GM19240 (cell line): ENCODE data around the gene COL15A1.
"Not testable (repeated sequence)": the region's sequence is repeated elsewhere in the genome, so short reads cannot be mapped to it uniquely, and the experiment has no call there.

Source experiments
- DNase-seq: peaks from one replicate; pipeline ENCODE4 v3.0.0; 2011; ENCODE audit warnings: low spot score; ENCODE audit not compliant: insufficient read length

Gene COL15A1

DNA sequence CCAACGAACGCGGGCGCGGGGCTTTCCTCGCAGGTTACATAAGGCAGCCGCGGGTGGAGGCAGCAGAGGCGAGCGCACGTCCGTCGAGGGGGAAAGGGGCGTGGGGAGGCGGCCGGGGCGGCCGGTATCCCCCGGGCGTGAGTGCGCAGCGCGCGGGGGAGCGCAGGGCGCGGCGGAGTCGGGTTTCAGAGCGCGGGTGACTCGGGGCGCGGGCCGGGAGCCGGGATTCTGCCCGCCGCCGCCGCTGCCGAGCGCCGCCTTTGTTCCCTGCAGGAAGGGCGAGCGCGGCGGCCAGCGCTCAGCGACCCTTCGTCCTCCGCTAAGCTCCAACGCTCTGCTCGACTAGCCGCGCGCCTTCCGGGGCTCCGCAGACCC, at the start of gene COL15A1:
TSS of gene COL15A1 (plus strand) at position 226 of the 375 bp plus-strand sequence. CDS start 155 bp downstream, outside the sequence.
- no peak for DNase-seq

DNA sequence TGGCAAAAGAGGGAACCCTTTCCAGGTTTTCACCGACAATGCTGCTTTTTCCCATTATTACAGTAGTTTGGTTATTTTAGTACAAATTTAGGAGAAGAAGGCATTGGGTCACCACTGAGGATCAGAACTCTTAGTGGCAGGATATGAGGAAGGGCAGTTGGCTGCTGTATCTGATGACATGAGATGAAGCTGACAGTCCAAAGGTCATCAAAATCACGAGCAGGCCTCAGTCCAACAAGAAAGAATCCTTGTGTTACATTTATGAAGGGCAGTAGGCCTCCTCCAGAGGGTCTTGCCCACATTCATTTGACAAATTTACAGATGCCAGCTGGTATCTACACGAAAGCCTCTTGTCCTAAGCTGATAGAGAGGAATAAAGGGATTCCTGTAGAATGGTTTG, 49.5 kb upstream of the COL15A1 start:
- no peak for DNase-seq

DNA sequence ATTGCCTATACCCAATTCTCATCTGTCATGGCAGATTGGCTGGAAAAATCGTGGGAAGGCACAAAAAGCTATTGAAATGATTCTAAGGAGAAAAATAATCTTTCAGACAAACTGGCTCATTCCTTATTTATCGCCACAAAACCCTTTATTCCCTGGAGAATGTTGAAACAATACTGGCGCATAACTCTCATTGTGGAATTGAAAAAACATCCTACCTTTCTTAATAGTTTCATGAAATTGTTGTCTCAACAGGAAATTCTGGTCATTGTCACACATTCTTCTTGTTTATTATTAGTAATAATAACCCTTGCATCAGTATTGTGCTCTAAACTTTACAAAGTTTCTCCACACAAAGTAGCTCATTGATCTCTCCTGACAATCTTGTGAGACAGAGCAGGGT, 48.9 kb upstream of the COL15A1 start:
- DNase-seq: no peak

DNA sequence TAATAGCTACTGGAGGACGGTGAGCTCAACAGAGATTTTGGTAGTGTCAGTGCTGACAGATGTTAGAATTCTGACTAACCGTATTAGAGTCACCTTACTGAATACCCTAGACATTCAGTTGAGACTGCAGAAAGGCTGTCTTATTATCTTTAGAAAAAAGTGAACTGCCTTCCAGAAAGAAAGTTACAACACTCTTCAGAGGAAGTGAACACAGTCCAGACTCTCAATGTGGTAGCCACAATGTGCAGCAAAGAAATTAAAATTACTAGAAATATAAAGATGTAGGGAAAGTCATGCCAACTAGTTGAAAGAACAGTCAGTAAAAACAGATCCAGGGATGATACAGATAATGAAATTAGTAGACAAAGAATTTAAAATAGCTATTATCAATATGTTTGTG, 47.1 kb upstream of the COL15A1 start:
- DNase-seq: no peak

DNA sequence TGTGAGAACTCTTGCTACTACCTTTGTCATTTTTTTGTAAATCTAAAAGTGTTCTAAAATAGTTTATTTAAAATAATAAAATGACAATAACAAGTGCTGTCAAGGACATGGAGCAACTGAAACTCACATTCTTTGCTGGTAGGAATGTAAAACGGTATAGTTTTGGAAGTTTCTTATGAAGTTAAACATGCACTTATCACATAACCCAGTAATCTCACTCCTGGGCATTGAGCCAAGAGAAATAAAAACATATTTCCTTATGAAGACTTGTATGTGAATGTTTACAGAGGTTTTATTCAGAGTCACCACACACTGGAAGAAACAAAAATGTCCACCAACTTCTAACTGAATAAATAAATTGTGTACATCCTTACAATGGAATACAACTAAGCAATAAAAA, 46.0 kb upstream of the COL15A1 start:
- no peak for DNase-seq

DNA sequence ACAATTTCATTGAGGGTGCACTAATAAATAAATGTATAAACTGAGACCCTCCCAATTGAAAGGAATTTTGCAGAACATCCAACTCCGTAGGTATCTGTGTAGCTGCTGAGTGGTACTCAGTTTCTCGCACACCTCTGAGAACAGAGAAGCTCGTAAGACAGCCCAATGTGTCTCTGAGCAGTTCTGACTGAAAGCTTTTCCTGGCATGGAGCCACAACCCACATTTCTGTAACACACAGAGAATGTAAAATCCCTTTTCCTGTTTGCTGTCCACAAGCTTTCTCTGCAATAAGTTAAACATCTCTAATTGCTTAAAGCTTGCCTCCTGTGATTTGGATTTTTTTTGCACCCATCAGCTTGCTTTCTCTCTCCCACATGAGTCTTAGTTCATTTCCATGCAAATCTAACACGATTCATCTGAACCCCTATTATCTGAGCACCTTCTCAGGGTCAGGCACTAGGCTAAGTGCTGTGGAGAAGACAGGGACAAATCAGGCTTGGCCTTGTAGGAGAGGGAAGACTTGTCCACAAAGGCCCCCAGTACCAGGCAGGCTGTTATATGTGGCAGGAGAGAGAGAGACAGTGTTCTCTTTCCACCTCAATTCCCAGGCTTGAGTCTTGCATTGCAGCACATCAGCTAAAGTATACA, 44.2 kb upstream of the COL15A1 start:
- DNase-seq: no peak

DNA sequence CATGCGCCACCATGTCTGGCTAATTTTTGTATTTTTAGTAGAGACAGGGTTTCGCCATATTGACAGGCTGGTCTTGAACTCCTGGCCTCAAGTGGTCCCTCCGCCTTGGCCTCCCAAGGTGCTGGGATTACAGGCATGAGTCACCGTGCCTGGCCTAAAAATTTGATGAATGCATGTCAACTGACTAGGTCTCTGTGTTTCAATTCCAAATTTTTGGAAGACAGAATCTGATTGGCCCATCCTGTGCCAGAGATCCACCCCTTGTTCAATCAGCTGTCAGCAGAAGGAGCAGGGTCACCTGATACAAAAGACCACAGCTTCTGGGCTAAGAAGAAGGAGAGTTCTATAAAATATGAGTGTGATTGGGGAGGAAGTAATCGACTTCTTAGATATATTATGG, 43.5 kb upstream of the COL15A1 start:
- DNase-seq: no peak

DNA sequence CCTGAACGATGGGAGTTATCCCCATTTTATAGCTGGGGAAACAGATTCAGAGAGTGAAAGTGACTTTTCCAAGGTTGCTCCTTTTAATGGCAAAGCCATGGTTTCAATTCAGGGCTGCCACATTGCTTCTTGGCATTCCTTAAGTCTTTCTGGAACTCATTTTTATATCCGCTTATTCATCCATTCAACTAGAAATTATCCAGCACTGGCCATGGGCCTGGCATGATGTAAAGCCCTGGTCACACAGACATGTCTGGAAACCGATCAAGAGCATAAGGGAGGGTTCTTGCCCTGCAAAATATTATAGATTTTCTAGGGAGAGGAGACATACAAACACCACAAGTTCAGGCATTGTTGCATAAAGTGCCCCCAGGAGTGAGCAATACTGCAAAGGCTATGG, 43.0 kb upstream of the COL15A1 start:
- DNase-seq: no peak

DNA sequence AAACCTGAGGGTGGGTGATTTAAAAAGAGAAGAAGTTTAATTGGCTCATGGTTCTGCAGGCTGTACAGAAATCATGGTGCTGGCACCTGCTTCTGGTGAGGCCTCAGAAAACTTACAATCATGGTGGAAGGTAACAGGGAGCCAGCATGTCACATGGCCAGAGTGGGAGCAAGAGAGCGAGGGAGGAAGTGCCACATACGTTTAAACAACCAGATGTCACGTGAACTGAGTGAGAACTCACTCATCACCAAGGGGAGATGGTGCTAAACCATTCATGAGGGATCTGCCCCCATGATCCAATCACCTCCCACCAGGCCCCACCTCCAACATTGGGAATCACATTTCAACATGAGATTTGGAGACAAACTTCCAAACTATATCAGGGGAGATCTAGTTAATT, 41.9 kb upstream of the COL15A1 start:
- DNase-seq: not testable (repeated sequence)

DNA sequence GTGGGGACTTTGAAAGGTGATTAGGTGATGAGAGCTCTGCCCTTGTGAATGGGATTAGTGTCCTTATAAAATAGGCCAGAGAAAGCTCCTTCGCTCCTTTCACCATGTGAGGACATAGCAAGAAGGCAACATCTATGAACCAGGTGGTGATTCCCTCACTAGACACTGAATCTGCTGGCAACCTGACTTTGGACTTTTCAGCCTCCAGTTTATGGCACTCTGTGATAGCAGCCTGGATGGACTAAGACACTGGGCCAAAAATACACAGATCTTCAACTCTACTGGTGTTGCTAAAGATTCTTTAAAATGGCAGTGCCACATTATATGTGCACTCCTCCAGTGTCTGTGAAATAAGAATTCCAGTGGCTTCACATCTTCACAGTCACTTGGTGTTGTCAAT, 41.2 kb upstream of the COL15A1 start:
- no peak for DNase-seq

DNA sequence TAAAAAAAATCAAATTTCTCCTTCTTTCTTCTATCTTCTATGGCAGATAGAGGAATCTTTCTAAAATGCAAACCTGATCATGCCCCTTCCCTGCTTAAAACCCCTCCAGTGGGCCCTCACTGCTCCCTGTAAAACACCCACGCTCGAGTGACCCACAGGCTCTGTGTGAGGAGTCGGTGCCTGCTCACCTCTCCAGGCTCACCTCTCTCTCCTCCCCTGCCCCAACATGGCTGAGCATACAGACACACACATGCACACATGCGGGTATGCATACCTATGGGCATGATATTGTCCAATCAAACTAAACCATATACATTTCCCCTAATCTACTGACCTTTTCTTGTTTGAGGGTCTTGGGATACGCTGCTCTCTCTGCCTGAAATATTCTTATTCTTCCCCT, 40.8 kb upstream of the COL15A1 start:
- DNase-seq: no peak

DNA sequence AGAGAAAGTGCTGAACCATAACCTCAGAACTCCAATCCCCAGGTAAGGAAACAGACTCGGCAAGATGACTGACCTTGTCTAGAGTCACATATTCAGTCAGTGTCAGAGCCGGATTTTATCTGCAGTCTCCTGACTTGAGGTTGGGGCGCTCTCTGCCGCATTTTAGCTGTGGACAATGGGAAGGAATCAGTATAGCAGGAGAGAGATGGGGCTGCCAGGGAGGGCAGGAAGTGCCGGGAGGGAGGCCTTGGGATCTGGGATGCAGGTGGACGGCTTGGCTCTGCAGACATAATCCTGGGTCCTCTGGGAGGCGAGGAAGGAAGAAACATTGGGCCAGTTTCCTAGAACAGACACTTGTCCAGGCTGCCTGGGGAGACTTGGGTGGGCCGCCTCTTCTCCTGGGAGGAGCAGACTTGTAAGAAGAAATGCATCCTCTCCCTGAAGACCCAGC, 39.7 kb upstream of the COL15A1 start:
- DNase-seq: no peak

DNA sequence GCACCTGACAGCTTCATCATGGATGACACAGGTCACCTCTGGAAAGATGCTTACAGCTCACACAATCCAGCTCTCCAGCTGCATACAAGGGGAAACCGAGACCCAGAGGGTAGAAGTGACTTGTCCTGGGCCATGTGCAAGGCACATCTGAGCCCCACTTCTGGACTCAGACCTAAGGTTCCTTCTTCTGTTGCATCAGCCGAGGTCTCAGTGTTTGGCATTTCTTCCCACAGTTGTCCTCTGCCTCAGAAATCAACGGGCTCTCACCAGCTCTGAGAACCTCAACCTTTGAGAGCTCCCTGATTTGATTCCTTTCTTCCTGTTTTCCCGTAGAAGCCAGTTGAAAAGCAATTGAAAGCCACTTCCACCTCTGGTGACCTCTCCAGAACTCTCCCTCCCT, 38.7 kb upstream of the COL15A1 start:
- no peak for DNase-seq

DNA sequence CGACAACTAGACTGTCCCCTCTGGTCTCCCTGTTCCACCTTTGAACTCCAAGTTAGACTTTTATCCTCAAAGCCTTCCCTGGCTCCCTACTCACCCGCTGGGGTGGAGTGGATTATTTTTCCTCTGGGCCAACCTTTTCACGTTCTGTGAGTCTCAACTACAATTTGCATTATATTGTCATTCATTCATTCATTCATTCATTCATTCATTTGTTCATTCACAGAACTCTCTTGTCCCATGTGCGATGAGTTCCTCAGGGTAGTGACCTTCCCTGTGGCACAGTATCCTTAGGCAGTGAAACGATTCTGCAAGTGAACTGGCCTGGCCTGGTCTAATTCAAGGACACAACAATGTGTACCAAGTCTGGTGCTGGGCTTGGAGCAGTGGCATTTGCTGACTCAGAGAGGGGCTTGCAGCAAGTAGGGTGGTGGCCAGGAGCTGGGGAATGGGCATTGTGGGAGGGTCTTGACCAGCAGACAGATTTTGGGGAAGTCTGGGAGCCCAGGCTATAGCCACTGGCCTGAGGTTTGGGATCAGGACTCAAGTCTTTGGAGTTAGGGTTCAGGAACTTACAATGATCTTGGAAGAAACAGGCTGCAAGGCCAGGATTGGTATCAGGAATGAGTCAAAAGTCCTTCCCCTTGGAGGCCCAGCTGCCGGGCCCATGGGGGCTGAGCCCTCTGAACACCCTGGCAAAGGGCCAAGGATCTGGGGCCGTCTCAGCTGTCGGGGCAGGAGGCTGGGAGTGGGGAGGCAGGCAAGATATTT, 37.2 kb upstream of the COL15A1 start:
- no peak for DNase-seq

DNA sequence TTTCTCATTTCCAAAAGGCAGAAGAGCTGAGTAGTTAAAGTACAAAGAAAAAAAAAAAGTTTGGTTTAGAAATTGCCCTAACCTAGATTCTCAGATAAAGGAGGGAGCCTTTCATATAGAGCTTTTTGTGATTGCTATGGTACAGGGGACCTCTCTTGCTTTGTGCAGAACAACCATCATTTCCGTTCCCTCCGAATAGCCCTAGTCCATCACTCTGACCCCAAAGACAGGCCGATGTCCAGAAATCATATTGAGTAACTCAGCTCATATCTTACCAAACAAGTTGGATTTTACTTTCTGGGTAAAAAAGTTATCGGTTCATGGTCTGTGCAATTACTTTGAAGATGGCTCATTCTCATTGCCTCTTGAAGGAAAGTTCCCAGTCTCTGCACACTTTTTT, 36.7 kb upstream of the COL15A1 start:
- DNase-seq: no peak

DNA sequence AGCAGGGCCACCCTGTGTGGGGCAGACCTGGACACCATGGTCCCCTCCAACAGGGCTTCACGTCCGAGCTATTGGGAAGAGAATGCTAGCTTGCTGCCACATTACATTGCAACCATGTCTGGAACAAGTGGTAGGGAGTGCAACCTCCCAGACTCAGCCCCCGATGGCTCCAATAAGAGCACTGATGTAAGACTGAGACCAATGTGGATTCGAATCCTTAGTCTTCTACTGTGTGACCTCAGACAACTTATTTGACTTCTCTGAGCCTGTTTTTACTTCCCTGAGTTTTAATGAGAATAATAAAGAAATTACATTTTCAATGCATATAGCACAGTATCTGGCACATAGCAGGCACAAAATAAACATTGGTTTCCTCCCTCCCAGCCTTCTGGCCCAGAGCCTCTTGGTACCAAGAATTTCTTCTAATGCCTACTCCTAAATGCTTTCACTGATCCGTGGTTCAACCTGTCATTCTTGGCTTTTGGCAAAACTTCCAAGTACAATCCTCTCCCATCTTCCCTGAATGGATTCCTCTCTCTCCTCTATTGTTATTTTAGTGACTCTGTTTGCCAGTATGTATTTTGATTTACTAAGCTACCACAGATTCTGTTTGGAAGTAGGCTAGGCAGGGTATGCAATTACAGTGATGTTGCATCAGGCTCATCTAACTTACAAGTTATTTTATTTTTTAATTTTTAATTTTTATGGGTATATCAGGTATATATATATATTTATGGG, 34.6 kb upstream of the COL15A1 start:
- DNase-seq: no peak

DNA sequence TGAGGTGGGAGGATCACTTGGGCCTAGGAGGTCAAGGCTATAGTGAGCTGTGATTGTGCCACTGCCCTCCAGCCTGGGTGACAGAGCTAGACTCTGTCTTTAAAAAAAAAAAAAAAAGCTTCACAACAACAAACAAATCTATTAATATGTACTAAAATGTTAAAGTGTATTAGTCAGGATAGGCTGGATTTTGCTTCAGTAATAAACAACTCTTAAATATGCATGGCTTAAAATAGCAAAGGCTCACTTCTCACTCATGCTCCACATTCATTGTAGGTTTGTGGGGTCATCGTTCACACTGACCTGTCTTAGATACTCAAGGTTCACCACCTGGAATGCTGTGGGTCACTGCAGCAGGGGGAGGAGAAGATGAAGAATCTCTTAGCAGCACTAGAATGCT, 33.8 kb upstream of the COL15A1 start:
- DNase-seq: no peak

DNA sequence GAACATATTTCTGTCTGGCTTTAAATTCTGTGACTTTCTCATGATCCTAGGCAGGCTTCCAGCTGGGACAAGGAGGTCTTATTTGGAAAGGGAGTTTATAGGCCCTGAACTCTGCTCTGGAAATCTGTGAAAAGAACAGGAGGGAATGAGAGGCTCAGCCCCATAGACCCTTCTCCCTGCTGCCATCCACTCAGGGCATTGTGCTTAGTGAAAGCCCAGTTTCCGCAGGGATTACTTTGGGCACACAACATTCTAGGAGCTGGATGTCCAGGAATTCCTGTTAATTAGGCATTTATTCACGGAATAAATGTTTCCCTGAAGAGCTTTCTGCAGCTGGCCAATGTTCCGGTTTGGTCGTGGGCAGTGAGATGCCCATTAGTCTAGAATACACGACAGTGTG, 32.7 kb upstream of the COL15A1 start:
- DNase-seq: no peak

DNA sequence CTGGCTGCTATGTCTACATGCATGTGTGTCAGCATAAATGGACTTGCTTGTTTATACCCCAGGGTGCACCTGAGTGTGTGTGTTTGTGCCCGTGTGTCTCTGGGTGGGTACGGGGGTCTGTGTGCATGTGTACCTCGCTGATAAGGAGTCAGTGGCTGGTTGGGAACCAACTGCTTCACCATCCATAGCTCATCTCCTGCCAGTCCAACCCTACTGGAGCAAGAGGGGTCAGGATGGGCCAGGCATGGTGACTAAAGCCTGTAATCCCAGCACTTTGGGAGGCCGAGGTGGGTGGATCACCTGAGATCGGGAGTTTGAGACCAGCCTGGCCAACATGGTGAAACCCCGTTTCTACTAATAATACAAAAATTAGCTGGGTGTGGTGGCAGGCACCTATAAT, 32.0 kb upstream of the COL15A1 start:
- not testable (repeated sequence) for DNase-seq

DNA sequence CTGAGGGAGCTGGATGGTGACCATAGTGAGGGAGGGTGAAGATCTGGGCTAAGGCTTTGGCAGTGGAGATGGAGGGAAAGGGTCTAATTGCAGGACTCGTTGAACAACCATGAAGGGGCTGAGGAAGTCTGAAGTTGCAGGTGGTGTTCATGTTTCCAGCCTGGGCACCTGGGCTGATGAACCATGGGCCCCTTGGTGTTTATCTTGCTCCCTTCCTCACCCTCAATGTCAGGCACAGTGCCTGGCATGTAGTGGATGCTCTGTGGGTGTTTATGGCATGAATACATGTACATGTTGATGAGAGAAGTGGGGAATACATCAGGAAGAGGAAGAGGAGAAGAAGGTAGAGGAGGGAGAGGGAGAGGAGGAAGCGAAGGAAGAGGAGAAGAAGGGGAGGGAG, 31.3 kb upstream of the COL15A1 start:
- DNase-seq: no peak

DNA sequence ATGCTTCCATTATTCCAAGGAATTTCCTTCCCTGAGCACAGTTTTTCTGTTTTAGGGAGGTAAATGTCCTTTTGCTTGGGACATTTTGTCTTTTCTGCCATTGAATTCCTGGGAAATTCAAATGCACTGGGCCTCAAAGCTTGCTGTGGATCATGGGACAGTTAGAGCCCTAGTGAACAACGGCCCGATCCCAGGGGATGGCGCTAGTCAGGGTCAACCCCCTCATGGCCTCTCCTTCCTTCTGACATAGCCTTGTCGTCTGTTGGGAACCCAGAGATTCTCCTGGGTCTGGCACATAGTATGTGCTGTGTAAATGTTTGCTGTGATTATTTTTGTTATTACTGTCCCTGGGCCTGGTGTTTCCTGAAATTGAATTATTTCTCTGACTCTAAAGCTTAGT, 30.7 kb upstream of the COL15A1 start:
- DNase-seq: no peak

DNA sequence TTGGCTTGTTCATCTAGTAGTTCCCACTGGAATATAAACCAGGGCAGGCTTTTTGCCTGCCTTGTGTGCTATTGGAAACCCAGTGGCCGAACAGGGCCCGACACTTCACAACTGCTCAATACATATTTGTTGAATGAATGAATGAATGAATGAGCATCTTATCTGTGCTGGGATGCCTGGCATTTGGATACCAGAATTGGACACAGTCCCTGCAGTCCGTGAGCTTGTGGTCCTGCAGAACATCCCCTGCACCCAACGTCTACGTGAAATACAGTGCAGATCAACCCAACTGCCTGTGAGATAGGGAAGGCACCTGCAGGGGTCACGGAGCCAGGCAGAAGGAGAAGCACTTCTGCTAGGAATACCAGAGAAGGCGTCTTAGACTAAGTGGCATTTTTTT, 30.0 kb upstream of the COL15A1 start:
- no peak for DNase-seq

DNA sequence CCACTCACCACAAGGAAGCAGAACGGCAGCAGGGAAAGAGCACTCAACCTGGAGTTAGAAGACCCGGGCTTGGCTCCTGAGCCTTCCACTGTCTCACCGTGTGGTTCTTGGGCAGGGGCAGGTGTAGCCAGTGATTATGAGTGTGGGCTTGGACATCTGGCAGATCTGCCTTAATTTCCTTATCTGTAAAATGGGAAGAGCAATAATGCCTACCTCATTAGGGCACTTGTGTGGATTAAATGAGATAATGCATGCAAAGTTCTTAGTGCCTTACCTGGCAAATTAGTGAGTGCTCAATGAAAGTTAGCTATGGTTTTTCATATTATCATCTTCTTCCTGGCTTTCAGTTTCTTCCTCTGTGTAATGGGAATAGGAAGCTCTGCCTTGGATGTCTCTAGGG, 28.1 kb upstream of the COL15A1 start:
- no peak for DNase-seq
